22Rv1 (cell line): Measurements from ENCODE around the gene LIPM.

Experiments
- ZFX ChIP-seq: fragments of 450-650 bp; IDR thresholded peaks from 2 replicates; pipeline ENCODE4 v1.6.1; 2017; ENCODE audit warnings: antibody characterized with exemption, borderline replicate concordance
- TF ChIP-seq, protein P1 (sequence below): fragments of 450-650 bp; IDR thresholded peaks from 2 replicates; pipeline ENCODE4 v1.5.1; 2017; ENCODE audit warnings: mild to moderate bottlenecking

DNA sequence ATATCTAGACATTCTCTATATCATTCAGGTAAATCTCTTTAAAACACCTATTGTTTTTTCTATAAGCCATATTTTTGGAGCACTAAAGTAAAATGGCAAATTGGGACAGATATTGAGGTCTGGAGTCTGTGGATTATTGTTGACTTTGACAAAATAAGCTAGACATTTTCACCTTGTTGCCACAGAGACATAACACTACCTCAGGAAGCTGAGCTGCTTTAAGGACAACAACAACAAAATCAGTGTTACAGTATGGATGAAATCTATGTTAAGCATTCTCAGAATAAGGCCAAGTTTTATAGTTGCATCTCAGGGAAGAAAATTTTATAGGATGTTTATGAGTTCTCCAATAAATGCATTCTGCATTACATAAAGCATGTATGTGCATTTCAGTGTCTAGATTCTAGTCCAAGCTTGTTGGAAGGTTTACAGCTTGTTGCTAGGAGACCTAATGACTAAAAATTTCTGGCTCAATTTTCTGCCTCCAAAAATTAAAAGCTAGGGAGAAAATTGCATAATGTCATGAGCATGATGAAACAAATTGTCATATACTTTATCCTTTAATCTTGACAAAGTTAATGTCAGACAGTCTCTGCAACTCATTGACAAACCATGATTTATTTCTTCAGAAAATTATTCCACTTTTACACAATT, 18.3 kb downstream of the LIPM start:
- TF ChIP-seq, protein P1, sequence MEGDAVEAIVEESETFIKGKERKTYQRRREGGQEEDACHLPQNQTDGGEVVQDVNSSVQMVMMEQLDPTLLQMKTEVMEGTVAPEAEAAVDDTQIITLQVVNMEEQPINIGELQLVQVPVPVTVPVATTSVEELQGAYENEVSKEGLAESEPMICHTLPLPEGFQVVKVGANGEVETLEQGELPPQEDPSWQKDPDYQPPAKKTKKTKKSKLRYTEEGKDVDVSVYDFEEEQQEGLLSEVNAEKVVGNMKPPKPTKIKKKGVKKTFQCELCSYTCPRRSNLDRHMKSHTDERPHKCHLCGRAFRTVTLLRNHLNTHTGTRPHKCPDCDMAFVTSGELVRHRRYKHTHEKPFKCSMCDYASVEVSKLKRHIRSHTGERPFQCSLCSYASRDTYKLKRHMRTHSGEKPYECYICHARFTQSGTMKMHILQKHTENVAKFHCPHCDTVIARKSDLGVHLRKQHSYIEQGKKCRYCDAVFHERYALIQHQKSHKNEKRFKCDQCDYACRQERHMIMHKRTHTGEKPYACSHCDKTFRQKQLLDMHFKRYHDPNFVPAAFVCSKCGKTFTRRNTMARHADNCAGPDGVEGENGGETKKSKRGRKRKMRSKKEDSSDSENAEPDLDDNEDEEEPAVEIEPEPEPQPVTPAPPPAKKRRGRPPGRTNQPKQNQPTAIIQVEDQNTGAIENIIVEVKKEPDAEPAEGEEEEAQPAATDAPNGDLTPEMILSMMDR = no peak
- no peak for TF ChIP-seq ZFX
